Central memory CD8-positive, alpha-beta T cell (primary cell): ENCODE results near the gene USP22.

Experiments
- ATAC-seq: fragments of 150-1000 bp; cut with Tn5 transposase; replicated peaks from 2 replicates; pipeline ENCODE4 v1.10.0; 2022; ENCODE audit warnings: mild to moderate bottlenecking, moderate FRiP score, moderate number of reproducible peaks; ENCODE audit not compliant: poor library complexity, severe bottlenecking; ENCODE audit errors: extremely low read depth
- DNase-seq, 2 donors: peaks; one replicate each; pipeline ENCODE4 v3.0.0; 2021; ENCODE audit warnings: low spot score in 2 of 2
- H3K27ac Mint-ChIP-seq: one replicate; pipeline ENCODE4 v1.8.0; 2022; ENCODE audit warnings: low read depth, mild to moderate bottlenecking, moderate library complexity, mixed read lengths
- H3K27me3 Mint-ChIP-seq: one replicate; pipeline ENCODE4 v1.8.0; 2022; ENCODE audit warnings: mixed read lengths
- H3K36me3 Mint-ChIP-seq: one replicate; pipeline ENCODE4 v1.8.0; 2022; ENCODE audit warnings: mild to moderate bottlenecking, moderate library complexity, mixed read lengths; ENCODE audit not compliant: insufficient read depth
- H3K4me1 Mint-ChIP-seq: one replicate; pipeline ENCODE4 v1.8.0; 2022; ENCODE audit warnings: mixed read lengths
- H3K4me3 Mint-ChIP-seq: one replicate; pipeline ENCODE4 v1.8.0; 2022; ENCODE audit warnings: mild to moderate bottlenecking, moderate library complexity, mixed read lengths
- H3K9me3 Mint-ChIP-seq: one replicate; pipeline ENCODE4 v1.8.0; 2022; ENCODE audit warnings: mixed read lengths

Gene USP22

GRCh38 chr17:21041741-21042457 lies 912 bp downstream of the USP22 start:
- DNase-seq, result peak in 1 of 2 donors; percentile 25
- H3K27me3 Mint-ChIP-seq, result no peaks in the 10 kb centered on the region
- peak overlapping the region; percentile 94 for H3K27ac Mint-ChIP-seq
- H3K4me3 Mint-ChIP-seq, result peak overlapping the region; percentile 94
- no peak for ATAC-seq
- H3K9me3 Mint-ChIP-seq, result no peaks in the 10 kb centered on the region
- H3K36me3 Mint-ChIP-seq, result peaks cover 23% of the 10 kb centered on the region
- H3K4me1 Mint-ChIP-seq, result peaks cover 40% of the 10 kb centered on the region

DNA sequence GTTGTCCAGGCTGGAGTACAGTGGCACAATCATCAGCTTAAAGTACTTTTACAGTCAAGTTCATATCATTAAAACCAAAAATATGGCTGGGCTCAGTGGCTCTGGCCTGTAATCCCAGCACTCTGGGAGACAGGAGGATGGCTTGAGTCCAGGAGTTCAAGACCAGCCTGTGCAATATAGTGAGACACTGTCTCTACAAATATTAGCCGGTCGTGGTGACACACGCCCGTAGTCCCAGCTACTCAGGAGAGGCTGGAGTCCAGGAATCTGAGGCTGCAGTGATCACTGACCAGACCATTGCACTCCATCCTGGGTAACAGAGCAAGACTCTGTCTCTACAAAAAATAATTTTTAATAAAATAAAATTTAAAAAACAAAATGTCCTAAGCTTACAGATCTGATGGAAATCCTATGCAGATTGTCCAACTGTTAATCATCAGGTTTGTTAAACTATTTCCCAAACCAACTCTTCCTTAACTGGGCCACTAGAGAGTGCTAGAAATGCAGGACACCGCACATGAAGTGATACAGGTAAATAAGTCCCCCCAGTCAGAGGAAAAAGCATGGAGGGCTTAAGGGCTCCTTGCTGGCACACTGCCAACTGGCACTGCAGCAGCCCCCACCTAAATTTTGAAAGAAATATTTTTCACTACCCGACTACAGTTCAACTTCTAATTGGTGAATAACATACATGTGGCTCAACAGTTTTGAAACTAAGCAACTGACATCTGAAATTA lies 2.8 kb downstream of the USP22 start:
- Mint-ChIP-seq H3K4me3 (peak overlapping the region; percentile 94), H3K9me3 (no peaks in the 10 kb centered on the region), H3K4me1 (peaks cover 59% of the 10 kb centered on the region), H3K27ac (no peak overlapping the region), H3K36me3 (peaks cover 23% of the 10 kb centered on the region), H3K27me3 (no peaks in the 10 kb centered on the region)
- DNase-seq (no peak), ATAC-seq (no peak)

DNA sequence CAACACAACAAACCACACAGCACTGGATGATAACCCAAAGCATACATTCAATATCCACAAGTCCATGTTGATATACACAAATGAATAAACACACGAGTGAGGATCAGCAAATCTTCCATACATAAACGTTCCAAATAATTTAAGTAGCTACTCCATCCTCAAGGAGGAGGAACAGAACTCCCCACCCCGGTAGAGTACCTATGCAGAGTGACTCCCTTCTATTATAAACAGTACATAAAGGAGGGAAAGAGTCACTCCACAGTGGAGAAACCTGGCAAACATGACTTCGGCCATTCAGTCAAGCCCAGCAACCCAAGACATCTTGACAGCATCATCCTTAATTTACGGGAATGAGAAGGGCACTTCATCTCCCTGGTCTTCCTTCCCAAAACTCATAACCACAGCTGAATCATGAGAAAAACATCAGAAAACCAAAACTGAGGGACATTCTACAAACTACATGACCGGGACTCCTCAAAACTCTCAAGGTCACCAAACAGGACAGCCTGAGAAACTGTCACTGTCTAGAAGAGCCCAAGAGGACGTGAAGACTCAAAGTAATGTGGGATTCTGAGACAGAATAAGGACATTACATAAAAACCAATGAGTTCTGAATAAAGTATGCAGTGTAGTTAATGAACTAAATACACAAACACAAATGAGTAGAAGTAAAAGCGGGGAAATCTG lies 5.6 kb downstream of the USP22 start:
- Mint-ChIP-seq H3K27ac (no peak overlapping the region), H3K36me3 (peaks cover 19% of the 10 kb centered on the region), H3K4me3 (peak overlapping the region; percentile 36), H3K27me3 (no peaks in the 10 kb centered on the region), H3K9me3 (no peaks in the 10 kb centered on the region), H3K4me1 (peaks cover 71% of the 10 kb centered on the region)
- DNase-seq (no peak), ATAC-seq (no peak)

- DNase-seq (no peak), ATAC-seq (no peak)
- Mint-ChIP-seq H3K27me3 (no peaks in the 10 kb centered on the region), H3K36me3 (peaks cover 13% of the 10 kb centered on the region), H3K4me1 (peaks cover 72% of the 10 kb centered on the region), H3K9me3 (no peaks in the 10 kb centered on the region), H3K27ac (no peak overlapping the region), H3K4me3 (peak overlapping the region; percentile 36)
Observed at GRCh38 chr17:21036361-21036881, 6.4 kb downstream of the USP22 start.

GRCh38 chr17:21035406-21035805 lies 7.4 kb downstream of the USP22 start:
- Mint-ChIP-seq H3K4me1 (peaks cover 70% of the 10 kb centered on the region), H3K36me3 (peaks cover 7% of the 10 kb centered on the region), H3K27ac (peak overlapping the region; percentile 52), H3K27me3 (no peaks in the 10 kb centered on the region), H3K4me3 (peak overlapping the region; percentile 78), H3K9me3 (no peaks in the 10 kb centered on the region)
- ATAC-seq (no peak), DNase-seq (no peak)

DNA sequence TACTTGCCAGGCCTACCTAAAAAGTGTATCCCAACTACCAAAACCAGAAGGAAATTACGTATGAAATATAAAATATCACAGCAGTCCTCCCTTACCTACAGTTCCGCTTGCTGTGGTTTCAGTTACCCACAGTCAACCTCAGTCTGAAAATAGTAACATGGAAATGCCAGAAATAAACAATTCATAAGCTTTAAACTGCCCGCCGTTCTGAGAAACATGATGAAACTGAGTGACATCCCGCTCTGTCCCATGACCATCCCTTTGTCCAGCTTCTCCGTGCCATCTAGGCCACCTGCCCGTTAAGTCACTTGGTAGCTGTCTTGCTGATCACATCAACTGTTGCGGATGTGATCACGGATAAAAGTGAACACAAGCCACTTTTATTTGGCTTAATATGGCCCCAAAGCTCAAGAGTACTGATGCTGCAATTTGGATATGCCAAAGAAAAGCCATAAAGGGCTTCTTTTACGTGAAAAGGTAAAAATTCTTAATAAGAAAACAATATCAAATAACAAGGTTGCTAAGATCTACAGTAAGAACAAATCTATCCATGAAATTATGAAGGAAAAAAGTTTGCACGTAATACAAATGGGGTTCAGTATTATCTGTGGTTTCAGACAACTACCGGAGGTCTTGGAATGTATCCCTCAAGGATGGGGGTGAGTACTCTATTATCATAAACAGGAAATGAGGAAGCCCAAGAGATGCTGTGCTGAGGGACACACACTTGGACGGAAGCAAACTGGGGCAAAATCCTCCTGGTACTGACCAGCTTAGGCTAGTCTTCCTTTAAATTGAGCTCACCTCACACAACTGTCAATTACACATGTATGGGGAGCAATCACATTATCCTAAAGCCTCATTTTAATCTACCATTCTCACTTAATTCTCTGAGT lies 8.2 kb downstream of the USP22 start:
- peaks cover 7% of the 10 kb centered on the region for H3K36me3 Mint-ChIP-seq
- H3K4me3 Mint-ChIP-seq, result peak overlapping the region; percentile 78
- peaks cover 75% of the 10 kb centered on the region for H3K4me1 Mint-ChIP-seq
- no peaks in the 10 kb centered on the region for H3K27me3 Mint-ChIP-seq
- DNase-seq, result peak in 1 of 2 donors; percentile 13
- peak overlapping the region; percentile 93 for H3K27ac Mint-ChIP-seq
- peak; percentile 83 for ATAC-seq
- H3K9me3 Mint-ChIP-seq, result no peaks in the 10 kb centered on the region

DNA sequence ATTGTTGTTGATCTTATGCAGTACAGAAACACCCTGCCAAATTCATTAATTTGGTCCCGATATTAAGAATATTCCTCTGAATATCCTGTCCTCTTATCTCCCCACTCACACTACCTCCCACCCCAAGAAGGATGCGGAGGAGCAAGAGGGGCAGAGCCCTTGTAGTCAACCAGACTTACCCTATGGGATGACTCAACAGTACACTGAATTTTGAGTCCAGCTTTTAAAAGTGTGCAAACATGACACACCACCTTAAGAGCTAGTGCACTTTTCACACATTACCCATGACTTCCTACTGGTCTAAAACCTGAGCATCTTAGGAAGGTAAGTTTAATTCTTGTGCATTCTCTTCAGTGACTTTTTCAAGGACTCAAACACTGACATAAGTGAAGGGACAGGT lies 9.5 kb downstream of the USP22 start:
- peak overlapping the region; percentile 78 for H3K4me3 Mint-ChIP-seq
- no peak for DNase-seq
- H3K4me1 Mint-ChIP-seq, result peaks cover 87% of the 10 kb centered on the region
- ATAC-seq, result no peak
- no peak overlapping the region for H3K27ac Mint-ChIP-seq
- peaks cover 12% of the 10 kb centered on the region for H3K36me3 Mint-ChIP-seq
- no peaks in the 10 kb centered on the region for H3K27me3 Mint-ChIP-seq
- no peaks in the 10 kb centered on the region for H3K9me3 Mint-ChIP-seq

DNA sequence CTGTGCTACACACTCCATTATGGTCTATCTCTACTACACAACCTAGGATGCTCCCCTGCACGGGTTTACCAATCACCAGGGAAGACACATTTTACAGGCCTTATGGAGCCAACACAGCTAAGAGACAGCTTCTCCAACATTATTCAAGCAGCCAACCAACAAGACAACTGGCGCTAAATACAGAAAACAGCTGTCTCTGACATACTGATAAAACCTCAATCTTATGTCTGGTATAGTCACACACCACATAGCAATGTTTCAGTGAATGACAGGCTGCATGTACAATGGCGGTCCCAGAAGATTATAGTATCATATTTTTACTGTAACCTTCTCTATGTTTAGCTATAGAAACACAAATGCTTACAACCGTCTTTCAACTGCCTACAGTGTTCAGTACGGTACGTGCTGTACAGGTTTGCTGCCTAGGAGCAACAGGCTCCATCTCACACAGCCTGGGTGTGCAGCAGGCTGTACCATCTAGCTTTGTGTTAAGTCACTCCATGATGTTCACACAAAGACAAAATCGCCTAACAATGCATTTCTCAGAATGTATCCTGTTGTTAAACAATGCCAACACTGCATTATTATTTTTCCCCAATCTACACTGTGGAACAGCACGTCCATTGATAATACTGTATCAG lies 10.9 kb downstream of the USP22 start:
- peaks cover 82% of the 10 kb centered on the region for H3K4me1 Mint-ChIP-seq
- H3K27ac Mint-ChIP-seq, result no peak overlapping the region
- H3K36me3 Mint-ChIP-seq, result peaks cover 20% of the 10 kb centered on the region
- ATAC-seq (no peak), DNase-seq (no peak)
- no peaks in the 10 kb centered on the region for H3K9me3 Mint-ChIP-seq
- no peak overlapping the region for H3K4me3 Mint-ChIP-seq
- no peaks in the 10 kb centered on the region for H3K27me3 Mint-ChIP-seq

GRCh38 chr17:21030375-21030774 lies 12.4 kb downstream of the USP22 start:
- no peaks in the 10 kb centered on the region for H3K27me3 Mint-ChIP-seq
- H3K4me3 Mint-ChIP-seq, result no peak overlapping the region
- H3K9me3 Mint-ChIP-seq, result no peaks in the 10 kb centered on the region
- DNase-seq (no peak), ATAC-seq (no peak)
- H3K4me1 Mint-ChIP-seq, result peaks cover 72% of the 10 kb centered on the region
- H3K36me3 Mint-ChIP-seq, result peaks cover 35% of the 10 kb centered on the region
- H3K27ac Mint-ChIP-seq, result peak overlapping the region; percentile 22

DNA sequence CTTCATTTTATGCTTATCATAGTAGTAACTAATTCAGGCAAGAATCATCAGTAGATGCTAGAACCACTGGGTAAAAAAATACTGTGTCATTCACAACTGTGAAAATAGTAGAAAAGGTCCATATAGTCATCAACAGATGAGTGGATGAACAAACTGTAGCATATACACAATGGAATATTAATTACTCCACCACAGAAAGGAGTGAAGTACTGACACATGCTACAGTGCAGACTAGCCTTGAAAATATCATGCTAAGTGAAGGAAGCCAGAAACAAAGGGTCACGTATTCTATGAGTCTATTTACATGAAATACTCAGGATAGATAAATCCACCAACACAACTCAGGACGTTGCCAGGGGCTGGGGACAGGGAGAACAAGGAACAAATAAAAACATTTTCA lies 13.3 kb downstream of the USP22 start:
- H3K27me3 Mint-ChIP-seq, result no peaks in the 10 kb centered on the region
- DNase-seq (no peak), ATAC-seq (no peak)
- no peaks in the 10 kb centered on the region for H3K9me3 Mint-ChIP-seq
- peak overlapping the region; percentile 22 for H3K27ac Mint-ChIP-seq
- peaks cover 71% of the 10 kb centered on the region for H3K4me1 Mint-ChIP-seq
- H3K4me3 Mint-ChIP-seq, result no peak overlapping the region
- H3K36me3 Mint-ChIP-seq, result peaks cover 43% of the 10 kb centered on the region

GRCh38 chr17:21029036-21029435 lies 13.8 kb downstream of the USP22 start:
- no peak overlapping the region for H3K4me3 Mint-ChIP-seq
- ATAC-seq, result peak; percentile 14
- peaks cover 47% of the 10 kb centered on the region for H3K36me3 Mint-ChIP-seq

More at GRCh38 chr17:21029036-21029435, 13.8 kb downstream of the USP22 start:
- peak overlapping the region; percentile 65 for H3K27ac Mint-ChIP-seq
- no peaks in the 10 kb centered on the region for H3K27me3 Mint-ChIP-seq
- peaks cover 71% of the 10 kb centered on the region for H3K4me1 Mint-ChIP-seq
- no peak for DNase-seq
- no peaks in the 10 kb centered on the region for H3K9me3 Mint-ChIP-seq
